GM21381 (cell line): ENCODE results near the gene CD46.

Source experiments
- ATAC-seq: cut with Tn5 transposase; IDR thresholded peaks from one replicate; pipeline ENCODE4 v1.9.1; 2021; ENCODE audit warnings: mild to moderate bottlenecking, moderate library complexity; ENCODE audit not compliant: unreplicated experiment

The CD46 gene

GRCh38 chr1:207812778-207813511, 61.1 kb downstream of the CD46 start:
- no peak for ATAC-seq

DNA sequence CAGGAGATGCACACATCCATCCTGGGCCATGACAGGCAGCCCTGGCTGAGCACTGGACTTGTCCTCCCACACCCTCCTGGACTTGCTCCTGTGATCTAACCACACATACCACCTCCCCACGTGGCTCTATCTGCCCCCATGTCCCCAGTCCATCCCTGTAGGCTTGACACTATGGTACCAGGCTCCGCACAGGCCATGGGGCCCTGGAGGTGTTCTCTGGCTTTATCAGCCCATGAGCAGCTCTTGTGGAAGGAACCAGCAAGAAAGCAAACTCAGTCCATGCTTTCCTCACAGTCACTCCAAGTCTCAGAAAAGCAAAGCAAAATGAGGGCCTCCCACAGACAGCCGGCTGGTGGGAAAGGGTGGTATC, 61.6 kb downstream of the CD46 start:
- no peak for ATAC-seq

DNA sequence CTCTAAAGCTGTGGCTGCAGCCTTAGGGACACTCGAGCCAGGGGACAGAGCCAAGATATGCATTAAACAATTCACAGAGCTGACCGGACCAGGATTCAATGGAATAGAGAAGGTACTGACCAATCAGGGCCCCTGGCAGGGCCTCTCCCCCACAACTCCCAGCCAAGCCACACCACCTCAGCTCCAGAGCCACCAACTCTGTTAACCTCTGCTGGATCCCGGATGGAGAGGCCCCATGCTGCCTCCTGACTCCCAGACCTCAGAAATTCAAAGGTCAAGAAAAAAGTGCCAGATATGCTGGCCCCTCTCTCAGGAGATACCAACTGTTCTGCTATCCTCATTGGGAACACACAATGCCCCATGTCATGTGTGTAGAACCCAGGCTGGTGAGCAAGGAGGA, 62.1 kb downstream of the CD46 start:
- no peak for ATAC-seq

DNA sequence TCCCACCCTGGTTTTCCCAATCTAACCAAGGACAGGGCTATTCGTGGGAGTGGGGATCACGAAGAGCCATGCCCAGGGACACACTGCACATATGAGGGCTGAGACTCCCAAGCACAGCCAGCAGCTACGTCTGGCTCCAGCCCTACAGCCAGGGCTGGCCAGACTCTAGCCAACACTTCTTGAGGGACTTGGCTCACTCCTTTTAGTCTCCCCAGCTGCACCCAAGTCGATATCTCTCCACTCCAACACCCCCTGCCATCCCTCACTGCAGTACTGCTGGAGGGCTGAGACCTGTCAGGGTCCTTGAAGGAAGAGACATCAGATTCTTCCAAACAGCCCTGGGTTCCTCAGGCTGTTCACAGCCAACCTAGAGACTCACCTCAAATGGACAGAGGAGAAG, 62.6 kb downstream of the CD46 start:
- ATAC-seq, result no peak

DNA sequence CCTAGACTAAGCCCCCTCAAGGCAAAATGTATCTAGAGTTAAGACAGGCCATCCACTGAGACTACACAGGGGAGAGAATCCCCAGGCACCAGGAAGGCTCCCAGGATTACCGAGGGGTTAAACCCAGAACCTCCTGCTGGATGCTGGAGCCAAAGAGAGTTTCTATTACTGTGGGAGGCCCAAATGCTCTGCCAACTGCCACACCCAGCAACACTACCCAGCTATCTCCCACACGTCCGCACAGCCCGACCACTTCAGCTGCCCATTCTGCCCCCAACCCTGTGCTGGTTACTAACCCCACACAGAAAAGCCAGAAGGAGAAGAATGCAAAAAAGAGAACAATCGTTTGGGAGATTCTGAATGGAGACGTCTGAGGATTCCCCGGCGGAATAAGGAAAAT, 63.6 kb downstream of the CD46 start:
- no peak for ATAC-seq

DNA sequence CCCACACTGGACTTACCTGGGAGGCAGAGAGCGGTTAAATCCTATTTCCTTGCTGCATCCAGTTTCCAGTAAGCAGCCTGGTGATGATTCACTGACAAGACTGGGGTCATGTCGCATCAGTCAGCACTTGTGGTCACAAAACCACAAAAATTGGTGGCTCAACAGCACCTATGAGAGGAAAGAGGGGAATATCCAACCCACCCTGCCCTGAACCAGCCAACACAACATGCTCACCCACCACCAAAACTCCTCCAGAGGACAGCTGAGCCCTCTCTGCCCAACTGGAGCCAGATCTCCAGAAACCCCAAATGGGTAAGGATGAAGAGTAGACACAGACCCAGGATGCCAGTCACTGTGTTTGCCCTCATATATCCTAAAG, 64.0 kb downstream of the CD46 start:
- no peak for ATAC-seq

DNA sequence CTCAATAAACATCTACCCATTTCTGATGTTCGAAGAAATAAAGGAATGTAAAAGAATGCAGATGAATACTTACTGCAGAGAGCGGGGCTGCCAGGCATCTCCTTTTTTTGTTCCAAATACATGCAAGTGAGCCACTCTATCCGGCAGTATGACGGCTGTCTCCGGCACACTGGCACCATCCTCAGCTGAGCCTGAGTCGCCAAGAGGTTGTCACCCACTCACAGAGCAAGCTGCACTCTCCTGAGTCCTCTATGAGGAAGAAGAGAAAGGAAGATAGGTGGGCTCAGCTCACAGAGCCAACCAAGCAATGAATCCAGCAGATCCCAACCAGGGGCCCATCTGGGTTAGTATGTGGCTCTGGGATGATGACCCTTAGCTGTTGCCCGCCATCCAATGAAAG, 65.3 kb downstream of the CD46 start:
- no peak for ATAC-seq

DNA sequence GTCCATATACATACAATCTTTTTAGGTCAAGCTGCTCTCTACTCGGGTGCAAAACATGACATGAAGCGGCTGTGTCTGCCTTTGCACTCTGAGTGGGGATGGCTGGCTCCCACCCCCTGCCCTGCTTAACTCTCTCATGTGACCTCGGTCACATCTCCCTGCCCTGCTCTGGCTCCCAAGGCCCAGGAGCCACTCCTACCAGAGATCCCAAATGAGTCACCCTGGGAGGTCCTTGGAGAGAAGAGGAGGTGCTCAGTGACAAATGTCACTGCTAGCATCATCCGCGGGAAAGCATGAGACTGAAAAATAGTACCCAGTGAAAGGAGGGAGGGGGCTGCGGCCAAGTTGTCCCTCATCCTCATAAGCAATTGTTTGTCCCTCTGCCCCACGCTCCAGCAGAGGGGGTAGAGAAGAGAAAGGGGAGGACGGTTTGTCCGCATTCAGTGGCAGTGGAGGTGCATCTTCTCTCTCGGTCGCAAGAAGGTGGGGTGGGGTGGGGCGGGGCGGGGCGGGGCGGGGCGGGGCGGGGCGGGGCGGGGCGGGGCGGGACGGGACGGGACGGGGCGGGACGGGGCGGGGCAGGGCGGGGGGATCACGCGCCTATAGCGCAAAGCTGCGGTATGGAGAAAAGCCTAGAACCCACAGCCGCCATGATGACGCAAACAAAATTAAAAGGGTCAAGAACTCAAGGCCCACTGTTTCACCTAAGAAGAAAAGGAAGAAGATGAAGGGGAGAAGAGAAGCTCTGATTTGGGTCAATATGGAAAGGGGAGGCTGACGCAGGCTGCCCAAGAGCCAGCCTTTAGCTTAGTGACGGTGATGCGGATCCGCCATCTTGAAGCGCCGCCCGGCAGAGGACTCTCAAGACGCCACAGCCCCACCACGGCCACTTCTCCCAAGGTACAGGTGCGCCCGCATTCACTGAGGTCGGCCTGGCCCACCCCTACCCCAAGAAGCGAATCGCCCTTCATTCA, 66.2 kb downstream of the CD46 start:
- ATAC-seq, result no peak

- no peak for ATAC-seq
Observed at GRCh38 chr1:207818971-207819451, 67.2 kb downstream of the CD46 start.

- ATAC-seq, result no peak
Observed at GRCh38 chr1:207820568-207821463, 69.0 kb downstream of the CD46 start.

- ATAC-seq, result no peak
Observed at GRCh38 chr1:207821464-207822045, 69.7 kb downstream of the CD46 start.

DNA sequence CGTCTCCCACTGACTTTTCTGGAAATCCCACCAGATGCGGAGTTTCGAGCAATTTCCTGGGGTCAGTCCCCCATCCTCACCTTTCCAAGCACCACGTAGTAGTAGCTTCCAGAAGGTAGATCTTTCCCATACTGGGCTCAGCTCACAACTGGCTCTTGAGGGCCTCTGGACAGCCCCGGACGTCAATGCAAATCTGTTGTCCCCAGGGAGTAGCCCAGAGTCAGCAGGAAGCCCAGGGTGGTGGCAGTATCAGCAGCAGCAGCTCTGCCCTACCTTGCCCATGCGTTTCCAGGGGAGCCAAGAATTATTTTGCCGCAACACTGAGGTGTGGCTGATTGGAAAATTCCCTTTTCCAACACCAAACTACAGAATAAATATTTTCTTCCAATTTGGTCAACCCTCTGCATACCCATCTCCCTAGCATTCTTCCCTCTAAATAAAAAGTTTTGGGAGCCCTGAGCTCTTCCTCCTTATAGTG, 70.3 kb downstream of the CD46 start:
- ATAC-seq, result peak; percentile 34

GRCh38 chr1:207822602-207823451, 71.0 kb downstream of the CD46 start:
- ATAC-seq, result peak; percentile 66

DNA sequence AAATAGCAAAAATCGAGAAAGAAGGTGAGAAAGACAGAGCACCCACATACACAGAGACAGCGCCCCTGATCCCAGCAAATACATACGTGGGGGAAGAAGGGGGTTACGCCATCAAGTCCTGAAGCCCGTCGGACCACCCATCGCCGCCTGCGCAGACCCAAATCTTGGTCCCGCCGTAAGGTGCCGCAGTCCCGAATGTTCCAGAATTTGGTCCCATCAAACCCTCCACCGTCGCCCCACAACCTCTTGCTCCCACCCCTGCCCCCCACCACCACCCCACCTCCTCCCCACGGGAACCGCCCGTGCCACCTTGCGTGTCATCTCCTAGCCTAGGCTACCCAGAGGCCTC, 71.7 kb downstream of the CD46 start:
- no peak for ATAC-seq

GRCh38 chr1:207823880-207824566, 72.2 kb downstream of the CD46 start:
- no peak for ATAC-seq

DNA sequence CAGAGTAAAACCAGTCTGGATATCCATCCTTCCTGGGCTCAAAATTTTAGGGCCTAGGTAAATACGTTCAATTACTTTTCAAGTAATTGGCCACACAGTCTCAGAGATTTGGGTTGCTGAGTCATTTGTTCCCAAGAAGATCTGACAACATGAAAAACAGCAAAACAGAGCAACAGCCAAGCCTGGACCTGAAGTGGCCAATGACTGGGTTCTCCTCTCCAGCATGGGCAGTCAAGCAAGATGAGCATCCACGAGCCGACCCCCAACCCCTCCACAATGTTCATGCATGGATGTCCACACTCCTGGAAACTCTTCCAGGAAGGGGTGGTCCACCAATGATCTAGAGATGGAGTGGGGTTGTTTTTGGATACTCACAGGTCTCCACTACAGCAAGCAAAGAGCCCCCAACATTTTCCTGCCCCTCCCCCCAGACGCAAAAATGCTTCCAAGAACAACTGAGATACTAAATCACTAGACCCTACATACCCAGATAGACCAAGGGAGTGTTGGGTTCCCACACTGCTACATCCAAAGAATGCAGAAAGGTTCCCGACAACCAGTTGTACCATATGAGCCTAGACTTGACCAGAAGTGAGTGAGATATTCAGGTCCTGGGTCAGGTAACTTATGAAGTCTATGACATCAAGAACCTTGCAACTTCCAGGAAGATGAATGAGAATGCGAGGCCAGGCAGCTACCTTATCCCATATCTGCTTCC, 73.0 kb downstream of the CD46 start:
- ATAC-seq, result no peak

- ATAC-seq, result no peak
Observed at GRCh38 chr1:207825409-207825695, 73.5 kb downstream of the CD46 start.

GRCh38 chr1:207825719-207826556, 74.1 kb downstream of the CD46 start:
- ATAC-seq, result peak; percentile 61
